Activated naive CD8-positive, alpha-beta T cell treated with anti-CD3 and anti-CD28 coated beads, Interleukin-2, amount 50 U/mL, for 24 hours (primary cell): Measurements from ENCODE around the gene MZB1.

ENCODE experiments used
- ATAC-seq: fragments of 150-1000 bp; cut with Tn5 transposase; one replicate; pipeline ENCODE4 v1.10.0; 2021
- DNase-seq: peaks from one replicate; pipeline ENCODE4 v3.0.0; 2021
- H3K27ac Mint-ChIP-seq: one replicate; pipeline ENCODE4 v1.8.0; 2021; ENCODE audit warnings: mild to moderate bottlenecking, mixed read lengths
- H3K27me3 Mint-ChIP-seq: one replicate; pipeline ENCODE4 v1.8.0; 2021; ENCODE audit warnings: mixed read lengths
- H3K36me3 Mint-ChIP-seq: one replicate; pipeline ENCODE4 v1.8.0; 2021; ENCODE audit warnings: low read depth, mixed read lengths
- H3K4me1 Mint-ChIP-seq: one replicate; pipeline ENCODE4 v1.8.0; 2021; ENCODE audit warnings: mixed read lengths
- H3K4me3 Mint-ChIP-seq: one replicate; pipeline ENCODE4 v1.8.0; 2021; ENCODE audit warnings: mild to moderate bottlenecking, moderate library complexity, mixed read lengths
- H3K9me3 Mint-ChIP-seq: one replicate; pipeline ENCODE4 v1.8.0; 2021; ENCODE audit warnings: mixed read lengths

Gene MZB1

DNA sequence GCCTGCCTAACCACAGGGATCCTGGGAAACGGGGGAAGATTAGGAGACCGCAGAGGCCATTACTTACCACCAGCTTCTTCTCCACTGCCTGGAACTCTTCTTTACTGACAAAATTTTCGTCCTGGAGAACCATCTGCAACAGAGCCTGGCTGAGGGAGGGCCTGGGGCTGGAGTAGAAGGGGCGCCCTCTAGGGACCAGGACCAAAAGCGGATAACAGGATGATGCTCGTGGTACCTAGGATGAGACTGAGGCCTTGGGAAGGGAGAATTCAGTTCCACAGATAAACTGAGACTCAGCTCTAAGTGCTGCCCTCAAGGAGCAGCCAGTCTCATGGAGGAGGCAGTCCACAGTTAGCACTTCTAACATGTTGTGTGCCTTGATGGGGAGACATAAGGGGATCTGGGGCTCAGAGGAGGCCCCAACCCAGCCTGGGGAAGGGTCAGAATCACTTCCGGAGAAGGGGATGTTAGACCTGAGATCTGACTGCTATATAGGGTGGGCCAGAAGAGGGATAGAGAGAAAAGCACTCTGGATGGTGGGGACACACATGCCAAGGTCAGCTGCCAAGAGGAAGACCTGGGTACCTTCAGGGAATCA is 12.9 kb upstream of the MZB1 start:
- Mint-ChIP-seq H3K4me1 (peaks cover 41% of the 10 kb centered on the region), H3K27ac (peak overlapping the region; percentile 99), H3K27me3 (no peaks in the 10 kb centered on the region), H3K9me3 (no peaks in the 10 kb centered on the region), H3K4me3 (peak overlapping the region; percentile 88), H3K36me3 (no peaks in the 10 kb centered on the region)
- ATAC-seq (no peak), DNase-seq (peak; percentile 44)

DNA sequence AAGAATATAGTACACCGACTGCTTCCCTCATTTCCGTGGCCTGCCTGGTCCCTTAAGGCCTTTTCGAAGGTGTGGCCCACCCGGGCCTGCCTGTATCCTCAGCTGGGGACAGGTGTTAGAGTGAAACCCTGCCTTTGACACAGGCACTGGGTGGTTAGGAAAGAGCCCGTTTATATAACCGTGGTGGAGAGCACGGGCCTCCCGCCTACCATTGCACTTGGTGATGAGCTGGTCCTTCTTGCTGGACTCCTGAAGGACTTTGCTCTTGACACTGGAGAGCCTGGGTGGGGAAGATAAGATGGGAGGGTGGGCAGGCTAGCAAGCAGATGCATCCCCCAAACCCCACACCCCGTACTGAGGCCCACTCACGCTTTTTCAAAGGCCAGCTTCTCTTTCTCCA is 11.8 kb upstream of the MZB1 start:
- H3K27me3 Mint-ChIP-seq = no peaks in the 10 kb centered on the region
- no peak overlapping the region for H3K27ac Mint-ChIP-seq
- no peaks in the 10 kb centered on the region for H3K9me3 Mint-ChIP-seq
- ATAC-seq (no peak), DNase-seq (no peak)
- peaks cover 40% of the 10 kb centered on the region for H3K4me1 Mint-ChIP-seq
- no peak overlapping the region for H3K4me3 Mint-ChIP-seq
- no peaks in the 10 kb centered on the region for H3K36me3 Mint-ChIP-seq

DNA sequence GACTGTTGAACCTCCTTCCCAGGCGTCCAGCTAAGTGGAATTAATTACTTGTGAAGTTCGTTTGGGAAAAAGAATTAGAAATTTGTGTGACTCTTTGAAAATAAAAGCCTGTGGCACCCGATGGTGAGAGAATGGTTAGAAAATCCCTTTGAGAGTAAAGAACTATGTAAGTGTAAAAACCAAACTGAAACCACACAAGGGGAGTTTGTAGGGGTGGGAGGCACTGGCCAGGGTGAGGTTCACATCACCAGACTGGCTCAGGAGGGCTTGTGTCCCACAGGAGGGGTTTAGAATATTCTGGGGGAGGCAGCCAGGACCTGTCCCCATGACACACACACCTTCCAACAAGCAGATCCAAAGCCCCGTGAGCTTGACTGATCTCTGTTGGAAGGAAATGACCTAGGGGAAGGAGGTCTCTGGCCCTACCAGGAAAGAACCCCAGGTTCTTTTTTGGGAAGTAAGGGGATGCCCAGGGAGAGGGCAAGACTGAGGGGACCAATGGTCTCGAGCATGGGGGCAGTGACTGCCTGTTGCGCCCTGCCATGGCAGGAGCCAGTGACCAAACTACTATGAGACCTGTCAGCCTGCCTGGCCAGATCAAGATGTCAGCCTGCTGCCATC is 9.9 kb upstream of the MZB1 start:
- H3K27me3 Mint-ChIP-seq = no peaks in the 10 kb centered on the region
- no peak overlapping the region for H3K4me3 Mint-ChIP-seq
- no peaks in the 10 kb centered on the region for H3K9me3 Mint-ChIP-seq
- peaks cover 3% of the 10 kb centered on the region for H3K36me3 Mint-ChIP-seq
- H3K27ac Mint-ChIP-seq = peak overlapping the region; percentile 78
- H3K4me1 Mint-ChIP-seq = peaks cover 42% of the 10 kb centered on the region
- DNase-seq (no peak), ATAC-seq (peak; percentile 27)

DNA sequence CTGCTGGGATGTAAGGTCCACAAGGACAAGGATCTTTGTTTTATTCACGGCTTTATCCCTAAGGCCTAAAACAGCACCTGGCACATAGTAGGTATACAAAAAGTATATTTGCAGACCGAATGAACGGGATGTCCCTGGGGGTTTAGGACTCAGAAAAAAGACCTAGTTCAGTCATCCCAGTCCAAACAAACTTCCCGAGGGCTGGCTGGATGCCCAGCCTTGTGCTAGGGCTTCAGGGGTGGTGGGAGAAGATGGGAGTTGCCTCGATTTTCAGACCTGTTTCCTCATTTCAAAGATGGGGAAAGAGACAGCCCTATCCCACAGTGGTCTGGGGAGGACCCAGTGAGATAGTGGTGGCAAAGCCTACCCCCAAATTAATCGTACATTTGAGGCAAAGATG is 8.2 kb upstream of the MZB1 start:
- DNase-seq (no peak), ATAC-seq (no peak)
- peaks cover 3% of the 10 kb centered on the region for H3K36me3 Mint-ChIP-seq
- H3K4me3 Mint-ChIP-seq = no peak overlapping the region
- peak overlapping the region; percentile 31 for H3K27ac Mint-ChIP-seq
- peaks cover 32% of the 10 kb centered on the region for H3K4me1 Mint-ChIP-seq
- no peaks in the 10 kb centered on the region for H3K27me3 Mint-ChIP-seq
- H3K9me3 Mint-ChIP-seq = no peaks in the 10 kb centered on the region

DNA sequence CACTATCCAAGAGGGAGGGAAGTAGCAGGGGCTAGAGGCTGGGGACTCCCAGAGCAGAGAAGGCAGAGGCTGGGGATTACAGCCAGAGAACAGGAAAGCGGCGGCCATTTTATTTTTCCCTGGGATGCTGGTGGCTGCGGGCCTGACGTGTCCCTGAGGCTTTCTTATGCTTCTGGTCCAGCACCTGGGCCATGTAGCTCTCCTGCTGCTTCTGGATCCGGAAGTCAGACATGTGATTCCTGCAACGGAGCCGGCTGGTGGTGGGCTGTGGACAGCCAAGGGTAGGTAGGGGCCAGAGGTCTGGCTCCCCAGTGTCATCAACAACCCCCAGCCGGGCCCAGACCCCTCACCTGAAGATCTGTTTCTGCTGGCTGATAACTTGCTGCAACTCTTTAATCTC is 7.0 kb upstream of the MZB1 start:
- ATAC-seq (no peak), DNase-seq (no peak)
- Mint-ChIP-seq H3K4me3 (no peak overlapping the region), H3K9me3 (no peaks in the 10 kb centered on the region), H3K4me1 (peaks cover 29% of the 10 kb centered on the region), H3K27me3 (no peaks in the 10 kb centered on the region), H3K36me3 (peaks cover 3% of the 10 kb centered on the region), H3K27ac (no peak overlapping the region)

DNA sequence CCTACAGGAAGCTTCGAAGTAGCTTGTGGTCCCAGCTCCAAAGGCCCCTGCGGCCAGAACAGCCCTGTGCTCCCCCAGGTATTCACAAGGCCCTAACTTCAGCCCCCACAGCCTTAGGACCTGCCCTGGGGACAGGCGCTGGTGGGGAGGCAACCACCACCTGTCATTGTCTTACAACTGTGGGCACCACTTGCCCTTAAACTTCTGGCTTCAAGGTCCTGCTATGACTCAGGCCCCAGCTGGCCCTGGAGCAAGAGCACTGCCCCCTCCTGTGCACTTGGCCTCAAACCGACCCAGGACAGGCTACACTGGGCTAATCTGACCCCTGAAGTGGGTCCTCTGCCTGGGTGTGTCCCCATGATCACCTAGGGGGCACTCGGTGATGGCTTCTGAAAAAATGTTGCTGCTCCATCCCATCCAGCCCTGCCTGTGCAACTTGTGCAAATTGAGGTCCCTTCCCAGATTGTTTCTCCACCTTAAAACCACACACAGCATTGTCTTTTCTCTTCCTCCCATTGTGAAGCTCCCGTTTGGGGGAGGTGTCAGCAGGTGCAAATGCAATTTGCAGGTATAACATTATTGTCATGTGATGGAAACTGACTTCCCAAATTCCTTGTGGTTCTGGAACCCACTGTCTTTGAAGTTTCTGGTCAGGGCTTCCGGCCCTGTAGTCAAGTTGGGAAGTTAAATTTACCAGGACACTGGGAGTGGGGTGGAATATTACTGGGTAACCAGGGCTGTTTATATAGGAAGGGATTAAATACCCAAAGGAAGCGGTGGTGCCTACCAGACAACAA is 6.3 kb upstream of the MZB1 start:
- Mint-ChIP-seq H3K4me1 (peaks cover 35% of the 10 kb centered on the region), H3K27ac (no peak overlapping the region), H3K9me3 (no peaks in the 10 kb centered on the region), H3K27me3 (no peaks in the 10 kb centered on the region), H3K36me3 (peaks cover 3% of the 10 kb centered on the region), H3K4me3 (peak overlapping the region; percentile 1)
- DNase-seq (no peak), ATAC-seq (no peak)

DNA sequence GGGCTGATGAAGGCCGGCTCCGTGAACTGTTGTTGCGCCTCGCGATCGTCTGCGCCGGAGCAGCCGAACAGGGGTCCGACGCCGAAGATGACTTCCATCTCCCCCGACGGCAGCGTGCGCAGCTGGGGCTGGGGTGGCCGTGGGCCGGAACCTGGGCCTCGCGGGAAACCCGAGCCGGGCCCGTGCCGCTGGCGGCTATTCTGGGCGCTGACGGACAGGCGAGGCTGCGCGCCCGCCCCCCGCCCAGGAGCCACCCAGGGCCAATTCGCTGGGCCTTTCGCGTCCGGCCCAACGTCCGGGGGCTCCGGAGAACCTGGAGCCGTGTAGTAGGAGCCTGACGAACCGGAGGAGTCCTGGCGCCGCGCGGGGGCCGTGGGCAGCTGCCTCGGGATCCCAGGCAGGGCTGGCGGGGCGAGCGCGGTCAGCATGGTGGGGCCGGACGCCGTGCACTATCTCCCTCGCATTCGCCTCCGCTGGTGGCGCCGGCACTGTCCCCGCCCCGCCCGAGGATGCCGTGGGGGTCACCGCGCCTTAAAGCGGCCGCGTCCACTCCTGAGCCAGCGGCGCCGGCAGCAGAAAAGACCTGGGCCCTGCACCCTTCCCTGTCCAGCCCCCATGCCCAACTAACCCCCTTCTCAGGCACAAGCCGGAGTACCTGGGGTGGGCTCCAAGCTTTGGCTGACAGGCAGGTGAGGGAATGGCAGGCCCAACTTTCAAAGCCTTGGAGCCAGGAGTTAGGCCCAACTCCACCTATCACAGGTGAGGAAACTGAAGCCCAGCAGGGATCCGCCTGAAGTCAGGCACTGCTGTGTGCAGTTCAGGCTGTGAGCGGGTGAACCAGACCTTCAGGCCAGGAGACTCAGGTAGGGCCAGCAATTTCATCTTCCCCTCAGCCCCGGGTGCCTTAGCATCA is 5.2 kb upstream of the MZB1 start, which contains the start of gene PROB1:
Gene PROB1, minus strand, starts transcription at position 451 of the 913 bp plus-strand sequence. Its CDS starts 23 bp downstream, at position 428.
- Mint-ChIP-seq H3K27me3 (no peaks in the 10 kb centered on the region), H3K36me3 (peaks cover 3% of the 10 kb centered on the region), H3K9me3 (no peaks in the 10 kb centered on the region), H3K4me1 (peaks cover 45% of the 10 kb centered on the region), H3K4me3 (peak within 1 kb of the TSS; percentile 92), H3K27ac (no peak within 1 kb of the TSS)
- no peak for ATAC-seq
- no peak for DNase-seq

DNA sequence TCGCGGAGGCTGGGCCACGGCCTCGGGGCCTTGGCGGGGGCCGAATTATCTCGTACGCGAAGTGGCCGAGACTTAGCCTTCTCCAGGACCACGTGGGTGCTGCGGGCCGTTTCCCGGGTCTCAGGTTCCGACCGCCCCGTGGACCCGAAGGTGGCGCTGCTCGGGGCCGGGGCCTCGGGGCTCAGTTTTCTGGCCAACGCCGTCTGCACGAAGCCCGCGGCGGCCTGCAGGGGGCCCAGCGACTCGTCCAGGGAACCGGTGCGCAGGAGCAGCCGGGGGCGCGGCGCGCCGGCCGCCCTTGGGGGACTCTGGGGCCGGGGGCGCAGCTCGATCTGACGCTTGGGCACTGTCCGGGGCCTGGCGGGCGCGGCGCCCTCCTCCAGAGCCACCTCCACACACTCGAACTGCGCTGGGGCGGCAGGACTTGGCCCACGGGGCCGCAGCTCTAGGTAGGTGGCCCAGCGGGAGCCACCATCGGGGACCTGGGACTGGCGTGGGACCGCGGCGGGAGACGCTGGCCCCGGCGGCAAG is 4.5 kb upstream of the MZB1 start:
- H3K27me3 Mint-ChIP-seq = no peaks in the 10 kb centered on the region
- H3K36me3 Mint-ChIP-seq = peaks cover 3% of the 10 kb centered on the region
- H3K4me1 Mint-ChIP-seq = peaks cover 45% of the 10 kb centered on the region
- H3K4me3 Mint-ChIP-seq = peak overlapping the region; percentile 92
- H3K9me3 Mint-ChIP-seq = no peaks in the 10 kb centered on the region
- ATAC-seq (no peak), DNase-seq (peak; percentile 67)
- H3K27ac Mint-ChIP-seq = no peak overlapping the region

DNA sequence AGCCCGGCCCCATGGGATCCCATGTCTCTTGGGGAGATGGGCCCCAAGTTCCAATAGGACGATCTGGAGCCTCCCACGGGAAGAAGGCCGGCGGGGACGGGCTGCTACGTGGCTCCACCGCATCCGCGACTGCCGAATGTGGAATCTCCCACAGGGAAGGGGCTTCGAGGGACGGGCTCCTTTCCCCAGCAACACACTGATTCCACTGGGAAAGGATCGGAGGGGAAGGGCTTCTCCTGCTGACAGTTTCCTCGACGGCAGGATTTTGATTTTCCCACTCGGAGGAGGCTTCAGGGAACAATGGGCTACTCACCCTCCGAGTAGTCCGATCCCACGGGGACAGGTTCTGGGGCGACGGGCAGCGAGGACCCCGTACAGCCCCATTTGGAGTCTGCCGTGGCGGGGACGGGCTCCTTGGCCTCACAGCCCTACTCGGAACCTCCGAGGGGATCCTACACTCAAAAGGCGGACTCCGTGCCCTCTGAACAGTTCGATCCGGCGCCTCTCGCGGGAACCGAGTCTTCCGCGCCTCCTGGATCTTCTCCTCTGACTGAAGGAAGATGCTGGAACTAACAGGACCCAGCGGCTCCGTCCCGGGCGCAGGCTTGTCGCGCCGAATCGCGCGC is 3.9 kb upstream of the MZB1 start:
- peaks cover 3% of the 10 kb centered on the region for H3K36me3 Mint-ChIP-seq
- DNase-seq (no peak), ATAC-seq (no peak)
- H3K9me3 Mint-ChIP-seq = no peaks in the 10 kb centered on the region
- peak overlapping the region; percentile 92 for H3K4me3 Mint-ChIP-seq
- peaks cover 46% of the 10 kb centered on the region for H3K4me1 Mint-ChIP-seq
- peak overlapping the region; percentile 86 for H3K27ac Mint-ChIP-seq
- no peaks in the 10 kb centered on the region for H3K27me3 Mint-ChIP-seq

DNA sequence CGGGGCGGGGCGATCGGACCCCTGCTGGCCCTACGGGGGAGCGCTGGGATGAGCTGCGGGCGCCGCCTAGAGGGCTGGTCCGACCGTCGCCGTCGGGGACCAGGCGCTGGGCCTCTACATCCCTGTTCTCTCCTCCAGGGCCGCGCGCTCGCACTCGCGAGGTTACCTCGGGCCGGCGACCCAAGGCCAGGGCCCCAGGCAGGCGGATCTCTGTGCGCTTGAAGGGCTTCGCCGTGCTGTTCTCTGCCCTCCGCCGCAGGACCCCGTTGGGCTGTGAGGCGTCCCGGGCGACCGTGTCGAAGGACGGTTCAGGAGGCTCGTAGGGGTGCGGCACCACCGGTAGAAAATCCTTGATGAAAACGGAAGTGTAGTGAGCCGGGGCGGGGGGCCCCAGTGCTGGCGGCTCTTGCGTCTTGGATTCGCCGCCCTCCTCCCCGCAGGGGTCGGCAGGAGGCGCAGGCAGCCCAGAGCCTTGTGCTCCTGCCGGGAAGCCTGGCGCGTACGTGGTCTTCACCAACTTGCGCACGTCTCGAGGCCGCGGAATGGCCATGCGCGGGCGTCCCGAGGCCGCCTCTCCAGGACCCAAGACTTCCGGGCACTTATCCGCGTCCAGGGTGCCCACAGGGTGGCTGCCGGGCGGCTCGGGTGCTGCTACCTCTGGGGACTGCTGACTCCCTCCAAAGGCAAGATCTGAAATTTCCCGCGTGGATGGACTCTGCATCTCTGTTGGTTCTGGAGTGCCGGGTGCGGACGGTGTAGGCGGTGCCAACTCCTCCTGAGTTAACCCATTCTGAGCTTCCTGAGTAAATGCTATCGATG is 3.2 kb upstream of the MZB1 start:
- peak; percentile 92 for DNase-seq
- peak; percentile 74 for ATAC-seq
- Mint-ChIP-seq H3K4me3 (peak overlapping the region; percentile 92), H3K9me3 (no peaks in the 10 kb centered on the region), H3K36me3 (peaks cover 3% of the 10 kb centered on the region), H3K27me3 (no peaks in the 10 kb centered on the region), H3K4me1 (peaks cover 50% of the 10 kb centered on the region), H3K27ac (peak overlapping the region; percentile 86)

DNA sequence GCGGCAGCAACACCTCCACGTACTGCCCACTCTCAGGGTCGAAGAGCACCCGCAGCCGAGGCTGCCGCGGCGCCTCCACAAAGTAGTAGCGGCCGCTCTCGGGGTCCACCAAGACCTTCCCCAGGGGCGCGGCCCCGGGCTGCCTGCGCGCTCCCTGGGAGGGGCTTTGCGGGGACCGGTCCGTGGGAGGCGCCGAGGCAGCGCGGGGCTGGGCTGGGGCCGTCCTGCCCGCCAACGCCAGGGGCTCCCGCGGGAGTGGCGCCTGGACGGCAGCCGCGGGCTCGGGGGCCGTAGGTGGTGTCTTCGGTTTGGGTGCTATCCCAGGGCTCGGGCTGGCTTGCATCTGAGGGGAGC is 2.6 kb upstream of the MZB1 start:
- H3K4me3 Mint-ChIP-seq = peak overlapping the region; percentile 92

DNA sequence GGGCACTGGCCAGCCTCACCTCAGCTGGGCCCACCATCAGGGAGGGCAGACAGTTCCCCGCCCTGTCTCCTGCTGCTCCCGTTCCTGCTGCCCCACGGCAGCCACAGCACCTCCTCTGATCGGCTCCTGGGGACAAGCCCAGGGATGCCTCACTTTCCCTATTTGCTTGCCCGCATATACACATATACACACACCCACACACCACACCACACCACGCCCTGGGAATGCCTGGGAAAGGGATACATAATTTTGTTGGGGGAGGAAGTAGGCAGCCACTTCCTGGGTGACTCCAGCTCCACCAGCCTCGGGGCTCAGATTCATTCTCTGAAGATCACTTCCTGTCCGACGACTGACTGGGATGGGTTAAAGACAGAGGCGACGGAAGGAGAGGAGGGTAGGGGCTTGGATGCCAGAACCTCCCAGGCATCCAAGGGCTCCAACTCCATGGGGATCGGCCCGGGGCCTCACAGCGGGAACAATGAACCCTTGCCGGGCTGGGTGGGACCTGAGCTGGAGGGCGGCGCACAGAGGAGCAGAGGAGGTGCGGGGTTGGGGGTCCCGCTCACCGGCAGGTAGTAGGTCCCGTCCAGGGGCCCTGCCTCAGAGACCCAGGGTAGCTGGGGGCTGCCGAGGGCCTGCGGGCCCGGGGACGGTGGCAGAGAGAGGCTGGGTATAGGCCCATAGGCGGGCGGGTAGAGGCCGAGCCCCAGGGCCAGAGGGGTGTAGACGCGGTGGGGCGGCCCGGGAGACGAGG is 2.0 kb upstream of the MZB1 start:
- Mint-ChIP-seq H3K9me3 (no peaks in the 10 kb centered on the region), H3K27ac (peak overlapping the region; percentile 95), H3K27me3 (no peaks in the 10 kb centered on the region), H3K36me3 (peaks cover 5% of the 10 kb centered on the region), H3K4me3 (peak overlapping the region; percentile 92), H3K4me1 (peaks cover 54% of the 10 kb centered on the region)
- DNase-seq = no peak
- peak; percentile 1 for ATAC-seq

More for the DNA sequence above, 2.6 kb upstream of the MZB1 start:
- Mint-ChIP-seq H3K4me1 (peaks cover 52% of the 10 kb centered on the region), H3K27me3 (no peaks in the 10 kb centered on the region), H3K27ac (peak overlapping the region; percentile 86), H3K36me3 (peaks cover 3% of the 10 kb centered on the region), H3K9me3 (no peaks in the 10 kb centered on the region)
- no peak for ATAC-seq
- DNase-seq = no peak
